Measurements from ENCODE around the gene UBE2J1.

The UBE2J1 gene

DNA sequence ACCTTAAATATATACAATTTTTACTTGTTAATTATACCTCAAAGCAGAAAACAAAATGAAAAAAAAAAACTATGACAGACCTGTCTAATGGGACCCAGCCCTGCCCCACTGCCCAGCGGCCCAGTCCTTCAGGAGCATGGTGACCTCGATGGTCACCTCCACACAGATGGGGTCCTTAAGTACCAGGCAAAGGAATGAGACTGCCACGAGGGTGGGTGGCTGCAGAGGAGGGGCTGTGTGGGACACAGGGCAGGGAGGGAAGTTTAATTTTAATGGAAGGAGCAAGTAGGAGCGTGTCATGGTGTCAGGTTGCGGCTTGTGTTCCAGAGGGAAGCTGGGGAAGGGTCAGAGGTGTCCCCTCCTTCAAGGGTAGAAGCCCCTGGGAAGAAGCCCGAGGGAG, 66.0 kb downstream of the UBE2J1 start:
- no peak for DNase-seq

DNA sequence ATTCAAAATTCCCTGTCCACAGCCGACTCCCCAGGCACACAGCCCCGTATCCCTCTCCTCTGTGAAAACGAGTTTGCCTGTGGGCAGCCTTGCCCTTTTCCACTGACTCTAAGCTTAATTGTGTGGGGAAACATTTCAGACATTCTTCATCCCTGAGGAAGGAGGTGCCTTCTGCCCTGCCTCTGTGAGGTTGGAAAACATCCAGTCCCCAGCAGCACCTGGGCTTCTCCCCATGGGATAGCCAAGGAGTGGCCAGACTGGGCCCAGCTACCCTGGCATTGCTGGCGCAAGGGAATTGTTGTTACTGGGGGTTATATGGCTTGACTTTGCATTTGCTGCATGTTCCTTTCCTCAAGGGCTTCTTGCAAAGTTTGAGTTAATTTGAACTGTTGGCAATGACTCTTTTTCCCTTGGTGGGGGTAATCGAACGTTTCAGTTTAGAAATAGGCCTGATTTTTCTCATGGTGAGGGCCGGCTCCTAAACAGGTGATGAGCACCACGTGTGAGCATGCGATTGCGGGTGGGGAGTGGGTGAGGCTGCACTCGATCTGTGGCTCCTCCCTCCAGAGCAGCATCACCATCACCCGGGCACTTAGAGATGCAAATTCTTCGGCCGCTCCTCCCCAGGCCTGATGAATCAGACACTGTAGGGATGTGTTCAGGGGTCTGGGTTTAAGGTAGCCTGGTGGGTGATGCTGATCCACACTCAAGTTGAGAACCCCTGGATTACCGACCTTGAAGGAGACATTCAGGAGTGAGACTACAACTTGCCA, 67.4 kb downstream of the UBE2J1 start:
- no peak for DNase-seq

DNA sequence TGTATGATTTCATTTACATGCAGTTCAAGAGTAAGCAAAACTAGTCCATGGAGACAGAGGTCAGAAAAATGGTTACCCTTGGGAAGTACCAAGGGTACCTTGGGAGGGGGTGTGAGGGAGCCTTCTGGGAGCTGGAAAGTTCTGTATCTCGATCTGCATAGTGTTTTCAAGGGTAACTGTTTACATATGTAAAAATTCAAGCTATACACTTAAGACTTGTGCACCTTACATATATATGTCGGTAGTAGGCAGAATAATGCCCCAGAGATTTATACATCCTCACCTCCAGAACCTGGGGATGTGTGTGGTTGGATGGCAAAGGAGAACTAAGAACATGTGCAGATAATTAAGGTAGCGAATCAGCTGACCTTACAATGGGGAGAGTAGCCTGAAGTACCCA, 68.4 kb downstream of the UBE2J1 start:
- DNase-seq = no peak

DNA sequence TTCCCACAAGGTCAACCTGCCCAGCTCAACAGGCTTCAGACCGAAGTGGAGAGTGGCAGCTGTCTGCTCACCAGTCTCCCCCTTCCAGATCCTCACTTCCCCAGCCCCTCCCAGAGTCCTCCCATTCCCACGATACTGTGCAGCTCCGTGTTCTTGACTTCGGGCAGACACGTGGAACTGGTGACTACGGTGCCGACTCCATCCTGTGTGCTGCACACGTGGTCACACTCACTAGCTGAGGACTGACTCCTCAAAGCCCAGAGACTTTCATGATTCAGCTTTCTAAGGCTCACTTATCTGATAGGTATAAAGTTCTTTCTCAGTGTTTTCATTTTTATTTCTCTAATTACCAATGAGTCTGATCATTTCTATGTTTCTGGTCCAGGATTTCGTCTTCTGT, 69.8 kb downstream of the UBE2J1 start:
- DNase-seq = no peak

DNA sequence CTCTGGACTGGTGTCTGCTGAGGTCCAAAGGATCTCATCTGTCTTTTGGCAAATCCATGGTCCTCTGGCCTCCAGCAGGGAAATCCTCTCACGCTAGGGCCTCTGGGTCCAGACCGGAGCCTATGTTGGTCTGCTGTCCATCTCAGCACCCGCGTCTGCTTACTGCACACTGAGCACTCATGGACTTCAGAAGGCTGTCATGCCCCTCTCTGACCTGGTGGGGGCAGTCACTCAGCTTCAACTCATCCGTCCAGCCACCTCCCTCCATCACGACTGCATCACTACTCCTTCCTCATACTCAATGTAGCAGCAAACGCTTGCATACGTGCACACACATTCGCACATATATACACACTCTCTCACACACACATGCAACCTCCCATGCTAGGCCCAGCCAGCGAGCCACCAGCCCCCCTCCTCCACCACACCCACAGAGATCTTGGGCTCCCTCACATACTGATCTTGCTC, 70.7 kb downstream of the UBE2J1 start:
- DNase-seq = peak; percentile 7

DNA sequence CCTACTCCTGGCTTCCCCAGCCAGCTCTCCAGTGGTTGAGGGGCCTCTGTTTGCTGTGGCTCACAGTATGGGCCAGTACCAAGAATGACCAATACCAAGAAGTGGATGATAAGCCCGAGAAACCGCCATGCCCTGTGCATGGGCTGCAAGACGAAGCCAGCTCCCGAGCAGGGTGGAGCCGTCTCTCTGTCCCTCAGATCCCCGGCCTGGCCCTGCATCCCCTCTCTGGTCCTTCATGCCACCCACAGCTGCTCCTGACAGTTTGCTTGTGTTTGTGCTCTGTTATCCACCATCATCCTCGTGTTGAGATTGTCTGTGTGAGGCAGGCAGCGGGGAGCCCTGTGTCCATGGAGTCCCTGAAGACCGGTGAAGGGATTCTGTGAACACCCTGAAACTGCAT, 73.6 kb downstream of the UBE2J1 start:
- DNase-seq = no peak

All from fibroblast of skin of right quadriceps (primary cell).